PC-3 (cell line): ENCODE data around the gene CACNA1D. TPM values are rescaled to one million over a fixed set of nuclear protein-coding genes. Genes with fewer than 3 reads are reported as not detected.

Source experiments
- ATAC-seq: fragments of 200-7000 bp; cut with Tn5 transposase; 2 replicates; pipeline ENCODE4 v1.9.1; 2020; ENCODE audit warnings: mild to moderate bottlenecking, moderate library complexity
- BruUV-seq: library from RNA; stranded (reverse); fragments of 400-500 nt; replicated peaks from 2 replicates; lab custom pipeline; 2021; lab: Mats Ljungman, UMichigan
- CTCF ChIA-PET: fragments of 300-600 bp; sonication (Branson Sonifier 250); formaldehyde crosslinking; loops from one replicate; lab custom pipeline; 2022; ENCODE audit warnings: antibody characterized with exemption; lab: Charles Lee
- POLR2A ChIA-PET: fragments of 300-600 bp; sonication (Branson Sonifier 250); formaldehyde crosslinking; loops from one replicate; lab custom pipeline; 2022; ENCODE audit warnings: antibody characterized with exemption; ENCODE audit not compliant: unreplicated experiment; lab: Charles Lee
- DNase-seq: peaks from one replicate; pipeline ENCODE4 v3.0.0-alpha.2; 2015
- H2AFZ ChIP-seq: fragments of 300-600 bp; sonication (generic); 2 replicates; pipeline ENCODE4 v1.6.0; 2016; ENCODE audit warnings: antibody characterized with exemption, low read length
- H3F3A ChIP-seq: fragments of 300-600 bp; sonication (generic); one replicate; pipeline ENCODE4 v1.6.0; 2017; ENCODE audit warnings: antibody characterized with exemption, low read length, control low read depth, mild to moderate bottlenecking; ENCODE audit not compliant: unreplicated experiment
- H3K27ac ChIP-seq: fragments of 300-600 bp; sonication (generic); 2 replicates; pipeline ENCODE4 v1.5.1; 2016; ENCODE audit warnings: mild to moderate bottlenecking, low read length
- H3K27me3 ChIP-seq: fragments of 300-600 bp; sonication (generic); 2 replicates; pipeline ENCODE4 v1.6.1; 2016; ENCODE audit warnings: low read length, mixed read lengths
- H3K36me3 ChIP-seq: fragments of 300-600 bp; sonication (generic); 2 replicates; pipeline ENCODE4 v1.6.1; 2016; ENCODE audit warnings: low read depth, mixed run types, low read length, mixed read lengths
- H3K4me1 ChIP-seq: fragments of 300-600 bp; sonication (generic); 2 replicates; pipeline ENCODE4 v1.5.1; 2016; ENCODE audit warnings: low read length; ENCODE audit not compliant: insufficient read depth
- H3K4me2 ChIP-seq: fragments of 300-600 bp; sonication (generic); 2 replicates; pipeline ENCODE4 v1.6.0; 2016; ENCODE audit warnings: low read length
- H3K4me3 ChIP-seq: fragments of 300-600 bp; sonication (generic); 2 replicates; pipeline ENCODE4 v1.5.1; 2016; ENCODE audit warnings: mild to moderate bottlenecking, low read length, mixed read lengths
- H3K79me2 ChIP-seq: fragments of 300-600 bp; sonication (generic); 2 replicates; pipeline ENCODE4 v1.6.1; 2017; ENCODE audit warnings: low read length, mixed read lengths
- H3K9ac ChIP-seq: fragments of 300-600 bp; sonication (generic); 2 replicates; pipeline ENCODE4 v1.6.0; 2016; ENCODE audit warnings: mild to moderate bottlenecking, low read length
- H3K9me2 ChIP-seq: fragments of 300-600 bp; sonication (generic); replicated peaks from 2 replicates; pipeline ENCODE4 v1.6.1; 2016; ENCODE audit warnings: mixed run types, low read length, mixed read lengths
- H3K9me3 ChIP-seq: fragments of 300-600 bp; sonication (generic); 2 replicates; pipeline ENCODE4 v1.6.1; 2016; ENCODE audit warnings: low read length, mixed read lengths
- H4K20me1 ChIP-seq: fragments of 300-600 bp; sonication (generic); 2 replicates; pipeline ENCODE4 v1.6.1; 2016; ENCODE audit warnings: low read length, mixed read lengths
- EZH2 ChIP-seq: fragments of 300-600 bp; sonication (generic); IDR thresholded peaks from one replicate; pipeline ENCODE4 v1.6.1; 2017; ENCODE audit warnings: antibody characterized with exemption, mild to moderate bottlenecking, low read length; ENCODE audit not compliant: unreplicated experiment
- EZH2phosphoT487 ChIP-seq: fragments of 300-600 bp; sonication (generic); IDR thresholded peaks from 2 replicates; pipeline ENCODE4 v1.6.1; 2018; ENCODE audit warnings: mild to moderate bottlenecking, antibody characterized with exemption, low read length, borderline replicate concordance
- intact Hi-C: fragments of 100-400 bp; cut with micrococcal nuclease; formaldehyde crosslinking; loops from 2 replicates; pipeline ENCODE4 v1.9.0; 2023
- total RNA-seq: library from RNA; depleted of rRNA; stranded (reverse); fragments of >200 nt; gene quantifications from 2 replicates; pipeline ENCODE4 v1.2.3, GENCODE V29; 2014
- TF ChIP-seq, protein P1 (sequence below): fragments of 300-600 bp; sonication (generic); conservative IDR thresholded peaks from 2 replicates; pipeline ENCODE4 v1.5.1; 2017; ENCODE audit warnings: antibody characterized with exemption, low read depth, mild to moderate bottlenecking, low read length

CACNA1D gene
- total RNA-seq, 1 experiment from 2014 or later = not detected

DNA sequence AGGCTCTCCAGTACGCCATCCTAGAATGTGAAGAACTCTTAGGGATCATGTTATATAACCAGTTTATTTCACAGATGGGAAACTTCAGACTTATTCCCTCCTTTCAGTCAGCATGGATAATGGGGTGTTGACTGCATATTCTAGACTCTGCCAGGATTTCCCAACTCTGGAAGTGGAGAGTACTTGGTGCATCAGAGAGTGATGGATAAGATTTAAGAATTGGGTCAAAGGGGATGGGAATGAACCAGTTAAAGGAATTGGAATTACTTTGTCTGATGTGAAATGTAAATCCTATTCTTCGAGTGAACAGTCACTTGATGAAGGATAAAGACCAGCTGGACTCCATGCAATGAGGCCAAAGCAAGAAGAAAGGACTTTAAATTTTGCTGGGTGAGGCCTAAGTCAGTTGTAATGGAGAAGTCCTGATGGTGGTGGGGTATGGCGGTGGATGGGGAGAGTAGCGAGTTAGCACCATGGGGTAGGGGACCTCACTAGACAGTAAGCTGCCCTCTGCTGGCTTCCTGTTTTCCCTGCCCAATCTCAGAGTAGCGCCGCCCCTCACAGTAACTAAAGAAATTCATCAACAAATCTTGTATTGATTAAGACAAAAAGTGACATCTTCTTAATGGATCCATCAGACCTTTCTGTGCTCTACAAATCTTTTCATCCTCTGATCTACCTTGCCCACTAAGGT, 7.3 kb upstream of the CACNA1D start:
- ChIA-PET POLR2A (no interaction called here), CTCF (no interaction called here)
- intact Hi-C loops = no loop called here
- Histone ChIP-seq H2AFZ (no peak overlapping the region), H3K9me2 (no peaks in the 10 kb centered on the region), H3K9ac (no peak overlapping the region), H3K9me3 (no peaks in the 10 kb centered on the region), H3K4me3 (no peak overlapping the region), H3F3A (no peaks in the 10 kb centered on the region), H3K27ac (no peak overlapping the region), H3K4me1 (0 out of 2 replicates have a peak, but pooled peaks cover 4% of the 10 kb centered on the region), H3K27me3 (peaks cover 44% of the 10 kb centered on the region), H3K79me2 (no peaks in the 10 kb centered on the region), H3K4me2 (no peak overlapping the region), H3K36me3 (no peaks in the 10 kb centered on the region), H4K20me1 (no peaks in the 10 kb centered on the region)
- no TSS peak for BruUV-seq
- ATAC-seq = no peak
- TF ChIP-seq, protein P1, sequence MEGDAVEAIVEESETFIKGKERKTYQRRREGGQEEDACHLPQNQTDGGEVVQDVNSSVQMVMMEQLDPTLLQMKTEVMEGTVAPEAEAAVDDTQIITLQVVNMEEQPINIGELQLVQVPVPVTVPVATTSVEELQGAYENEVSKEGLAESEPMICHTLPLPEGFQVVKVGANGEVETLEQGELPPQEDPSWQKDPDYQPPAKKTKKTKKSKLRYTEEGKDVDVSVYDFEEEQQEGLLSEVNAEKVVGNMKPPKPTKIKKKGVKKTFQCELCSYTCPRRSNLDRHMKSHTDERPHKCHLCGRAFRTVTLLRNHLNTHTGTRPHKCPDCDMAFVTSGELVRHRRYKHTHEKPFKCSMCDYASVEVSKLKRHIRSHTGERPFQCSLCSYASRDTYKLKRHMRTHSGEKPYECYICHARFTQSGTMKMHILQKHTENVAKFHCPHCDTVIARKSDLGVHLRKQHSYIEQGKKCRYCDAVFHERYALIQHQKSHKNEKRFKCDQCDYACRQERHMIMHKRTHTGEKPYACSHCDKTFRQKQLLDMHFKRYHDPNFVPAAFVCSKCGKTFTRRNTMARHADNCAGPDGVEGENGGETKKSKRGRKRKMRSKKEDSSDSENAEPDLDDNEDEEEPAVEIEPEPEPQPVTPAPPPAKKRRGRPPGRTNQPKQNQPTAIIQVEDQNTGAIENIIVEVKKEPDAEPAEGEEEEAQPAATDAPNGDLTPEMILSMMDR = no peak; the same call in 1 of the 2 replicates
- TF ChIP-seq EZH2phosphoT487 (no peak), EZH2 (no peak)
- DNase-seq = no peak

DNA sequence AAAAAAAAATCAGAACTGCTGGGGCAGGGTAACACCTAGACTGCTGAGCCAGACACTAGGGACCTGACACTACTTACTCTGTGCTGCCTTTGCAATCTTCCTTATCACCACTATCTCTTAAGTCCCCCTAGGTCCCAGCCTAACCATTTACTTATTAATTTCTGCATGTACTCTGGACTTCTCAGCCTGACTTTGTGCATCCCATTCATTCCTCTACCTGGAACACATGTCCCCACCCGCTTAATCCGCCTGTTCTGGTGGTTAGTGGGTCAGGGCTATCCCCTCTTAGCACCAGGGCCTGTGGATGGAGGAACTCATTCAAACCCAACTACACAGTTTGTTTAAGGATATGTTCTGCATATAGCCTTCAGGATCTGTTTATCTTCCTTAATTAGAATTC, 5.0 kb upstream of the CACNA1D start:
- no peaks in the 10 kb centered on the region for H3K9me2 ChIP-seq
- DNase-seq = no peak
- POLR2A ChIA-PET = no interaction called here
- no peak overlapping the region for H3K4me2 ChIP-seq
- H3K4me1 ChIP-seq = 0 out of 2 replicates have a peak, but pooled peaks cover 4% of the 10 kb centered on the region
- intact Hi-C loops = no loop called here
- no peaks in the 10 kb centered on the region for H3K9me3 ChIP-seq
- H4K20me1 ChIP-seq = no peaks in the 10 kb centered on the region
- no peaks in the 10 kb centered on the region for H3K79me2 ChIP-seq
- no peak overlapping the region for H2AFZ ChIP-seq
- H3K9ac ChIP-seq = no peak overlapping the region
- TF ChIP-seq EZH2 (no peak), EZH2phosphoT487 (no peak)
- TF ChIP-seq, protein P1 = no peak
- no peak for ATAC-seq
- no peaks in the 10 kb centered on the region for H3F3A ChIP-seq
- BruUV-seq = no TSS peak
- no peak overlapping the region for H3K4me3 ChIP-seq
- peaks cover 56% of the 10 kb centered on the region for H3K27me3 ChIP-seq
- no peak overlapping the region for H3K27ac ChIP-seq
- CTCF ChIA-PET = no interaction called here
- H3K36me3 ChIP-seq = no peaks in the 10 kb centered on the region

DNA sequence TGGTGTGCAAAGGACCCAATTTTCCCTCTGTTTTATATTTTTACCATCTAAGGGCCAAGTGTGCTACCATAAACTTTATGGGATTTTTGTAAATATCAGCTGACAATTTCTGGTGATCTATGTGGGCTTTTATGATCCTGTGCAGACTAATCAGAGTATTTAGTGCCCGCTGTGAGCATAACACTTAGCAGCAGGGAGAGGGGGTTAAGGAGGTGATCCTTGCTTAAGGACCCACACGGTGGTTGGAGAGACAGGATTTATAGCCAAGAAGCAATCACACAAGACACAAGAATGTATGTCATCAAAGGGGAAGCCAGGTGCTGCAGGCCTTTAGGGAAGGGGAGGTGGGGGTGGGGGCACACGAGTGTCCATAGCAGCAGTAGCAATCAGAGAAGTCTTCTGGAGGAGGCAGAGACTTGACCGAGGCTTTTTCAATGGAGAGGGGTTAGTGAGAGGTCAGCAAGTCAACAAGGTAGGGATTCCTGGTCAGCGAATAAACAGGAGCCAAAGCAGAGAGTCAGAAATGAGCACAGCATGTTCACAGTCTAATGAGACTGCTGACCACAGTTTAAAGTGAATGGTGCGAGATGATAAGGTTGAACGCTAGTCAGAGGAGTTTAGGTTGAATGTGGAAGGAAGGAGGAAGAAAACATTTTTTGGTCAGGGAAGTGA, 4.5 kb upstream of the CACNA1D start:
- H3K9me2 ChIP-seq = no peaks in the 10 kb centered on the region
- DNase-seq = no peak
- TF ChIP-seq EZH2 (no peak), EZH2phosphoT487 (no peak)
- TF ChIP-seq, protein P1 = no peak
- intact Hi-C loops = no loop called here
- no peaks in the 10 kb centered on the region for H3F3A ChIP-seq
- ATAC-seq = no peak
- no peak overlapping the region for H3K4me2 ChIP-seq
- H3K36me3 ChIP-seq = no peaks in the 10 kb centered on the region
- no peak overlapping the region for H3K27ac ChIP-seq
- H2AFZ ChIP-seq = no peak overlapping the region
- H3K9ac ChIP-seq = no peak overlapping the region
- H3K9me3 ChIP-seq = no peaks in the 10 kb centered on the region
- peaks cover 57% of the 10 kb centered on the region for H3K27me3 ChIP-seq
- BruUV-seq = no TSS peak
- ChIA-PET POLR2A (no interaction called here), CTCF (no interaction called here)
- no peak overlapping the region for H3K4me3 ChIP-seq
- H3K79me2 ChIP-seq = no peaks in the 10 kb centered on the region
- 0 out of 2 replicates have a peak, but pooled peaks cover 4% of the 10 kb centered on the region for H3K4me1 ChIP-seq
- H4K20me1 ChIP-seq = no peaks in the 10 kb centered on the region
